ENCODE data around the gene RHO.
"Not testable (repeated sequence)": the region's sequence is repeated elsewhere in the genome, so short reads cannot be mapped to it uniquely, and the experiment has no call there.

DNA sequence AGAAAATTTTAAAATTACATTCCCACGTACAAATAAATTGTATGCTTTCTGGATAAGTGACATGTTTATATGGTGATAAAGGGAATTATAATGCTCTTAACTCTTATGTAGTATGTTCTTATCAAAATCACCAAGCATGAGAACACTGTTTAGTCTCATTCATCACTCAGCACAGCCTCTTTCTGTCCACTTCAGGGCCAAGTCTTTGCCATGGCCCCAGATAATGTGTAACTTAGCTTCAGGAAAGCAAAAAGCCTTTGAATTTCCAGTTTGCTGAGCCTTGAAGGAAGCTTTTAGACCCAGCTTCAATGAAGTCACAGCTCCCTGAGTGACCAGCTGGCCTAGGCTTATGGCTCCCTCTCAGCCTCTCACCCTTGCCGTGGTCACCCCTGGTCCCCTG is 30.6 kb upstream of the RHO start:
- TF ChIP-seq CBX3 (IDR thresholded peaks at IDR 0.05; ENCODE audit: low read depth); POLR2A (IDR thresholded peaks at IDR 0.05; ENCODE audit: borderline replicate concordance, extremely low read depth, insufficient read depth, insufficient read length); TCF7L2 (IDR thresholded peaks at IDR 0.05; ENCODE audit: borderline replicate concordance, extremely low read depth, insufficient read depth, insufficient read length); POLR2AphosphoS5 (IDR thresholded peaks at IDR 0.05; ENCODE audit: low read depth, low read length); SP1 (IDR thresholded peaks at IDR 0.05; ENCODE audit: low read depth); CTCF (IDR thresholded peaks at IDR 0.05 in 2 of 3, conservative IDR thresholded peaks at IDR 0.05 in 1 of 3; ENCODE audit: borderline replicate concordance in 1 of 3, insufficient read depth in 1 of 3, low read depth in 2 of 3, low read length in 2 of 3); EZH2 (IDR thresholded peaks at IDR 0.05): not testable (repeated sequence)
- TF ChIP-seq, protein P1, sequence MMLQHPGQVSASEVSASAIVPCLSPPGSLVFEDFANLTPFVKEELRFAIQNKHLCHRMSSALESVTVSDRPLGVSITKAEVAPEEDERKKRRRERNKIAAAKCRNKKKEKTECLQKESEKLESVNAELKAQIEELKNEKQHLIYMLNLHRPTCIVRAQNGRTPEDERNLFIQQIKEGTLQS (IDR thresholded peaks at IDR 0.05) = not testable (repeated sequence)
- TF ChIP-seq, protein P2, sequence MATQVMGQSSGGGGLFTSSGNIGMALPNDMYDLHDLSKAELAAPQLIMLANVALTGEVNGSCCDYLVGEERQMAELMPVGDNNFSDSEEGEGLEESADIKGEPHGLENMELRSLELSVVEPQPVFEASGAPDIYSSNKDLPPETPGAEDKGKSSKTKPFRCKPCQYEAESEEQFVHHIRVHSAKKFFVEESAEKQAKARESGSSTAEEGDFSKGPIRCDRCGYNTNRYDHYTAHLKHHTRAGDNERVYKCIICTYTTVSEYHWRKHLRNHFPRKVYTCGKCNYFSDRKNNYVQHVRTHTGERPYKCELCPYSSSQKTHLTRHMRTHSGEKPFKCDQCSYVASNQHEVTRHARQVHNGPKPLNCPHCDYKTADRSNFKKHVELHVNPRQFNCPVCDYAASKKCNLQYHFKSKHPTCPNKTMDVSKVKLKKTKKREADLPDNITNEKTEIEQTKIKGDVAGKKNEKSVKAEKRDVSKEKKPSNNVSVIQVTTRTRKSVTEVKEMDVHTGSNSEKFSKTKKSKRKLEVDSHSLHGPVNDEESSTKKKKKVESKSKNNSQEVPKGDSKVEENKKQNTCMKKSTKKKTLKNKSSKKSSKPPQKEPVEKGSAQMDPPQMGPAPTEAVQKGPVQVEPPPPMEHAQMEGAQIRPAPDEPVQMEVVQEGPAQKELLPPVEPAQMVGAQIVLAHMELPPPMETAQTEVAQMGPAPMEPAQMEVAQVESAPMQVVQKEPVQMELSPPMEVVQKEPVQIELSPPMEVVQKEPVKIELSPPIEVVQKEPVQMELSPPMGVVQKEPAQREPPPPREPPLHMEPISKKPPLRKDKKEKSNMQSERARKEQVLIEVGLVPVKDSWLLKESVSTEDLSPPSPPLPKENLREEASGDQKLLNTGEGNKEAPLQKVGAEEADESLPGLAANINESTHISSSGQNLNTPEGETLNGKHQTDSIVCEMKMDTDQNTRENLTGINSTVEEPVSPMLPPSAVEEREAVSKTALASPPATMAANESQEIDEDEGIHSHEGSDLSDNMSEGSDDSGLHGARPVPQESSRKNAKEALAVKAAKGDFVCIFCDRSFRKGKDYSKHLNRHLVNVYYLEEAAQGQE (IDR thresholded peaks at IDR 0.05; ENCODE audit: low read depth) = not testable (repeated sequence)

Measured in HCT116 (cell line).